Muscle of leg (tissue), 16 donors: ENCODE data around the gene TSPY2. TPM values are rescaled to one million over a fixed set of nuclear protein-coding genes. Genes with fewer than 3 reads are reported as not detected.
"Not testable (repeated sequence)": the region's sequence is repeated elsewhere in the genome, so short reads cannot be mapped to it uniquely, and the experiment has no call there.

Experiments used
- DNase-seq: peaks from one replicate; pipeline ENCODE4 v3.0.0; 2013
- H3K27ac ChIP-seq: one replicate; pipeline ENCODE4 v1.5.1; 2013; ENCODE audit warnings: mild to moderate bottlenecking, low read length, control low read depth
- H3K27me3 ChIP-seq: one replicate; pipeline ENCODE4 v1.6.1; 2013; ENCODE audit warnings: low read length; ENCODE audit not compliant: control insufficient read depth, insufficient read depth
- H3K36me3 ChIP-seq: one replicate; pipeline ENCODE4 v1.6.1; 2013; ENCODE audit warnings: low read length; ENCODE audit not compliant: control insufficient read depth, insufficient read depth
- H3K4me1 ChIP-seq: one replicate; pipeline ENCODE4 v1.6.1; 2013; ENCODE audit warnings: low read length; ENCODE audit not compliant: control insufficient read depth, insufficient read depth
- H3K4me3 ChIP-seq: one replicate; pipeline ENCODE4 v1.5.1; 2013; ENCODE audit warnings: low read length, control low read depth
- H3K9me3 ChIP-seq: replicated peaks from 2 replicates; pipeline ENCODE4 v1.6.1; 2013; ENCODE audit warnings: low read depth, low read length; ENCODE audit not compliant: control insufficient read depth
- WGBS: methylation state at CpG from one replicate; pipeline ENCODE4 v1.1.5; 2013; ENCODE audit warnings: missing lambda C conversion rate; ENCODE audit not compliant: insufficient coverage; 5-methylcytosine and 5-hydroxymethylcytosine counted together
- long read RNA-seq, 11 donors: transcript quantifications; one replicate each; lab custom pipeline, GENCODE V29; 2026
- polyA plus RNA-seq, 8 donors: library from polyadenylated mRNA; unstranded; fragments of 120-200 nt; gene quantifications; one replicate each; pipeline versions ENCODE4 v1.2.1 to v1.2.3, GENCODE V29; 2013; ENCODE audit warnings: inconsistent platforms in 1 of 8, low replicate concordance in 1 of 8; ENCODE audit not compliant: insufficient read length in 8 of 8, insufficient read depth in 1 of 8
- total RNA-seq: library from RNA; stranded (reverse); fragments of 120-200 nt; gene quantifications from one replicate; pipeline ENCODE4 v1.2.4, GENCODE V29; 2013

The TSPY2 gene, protein sequence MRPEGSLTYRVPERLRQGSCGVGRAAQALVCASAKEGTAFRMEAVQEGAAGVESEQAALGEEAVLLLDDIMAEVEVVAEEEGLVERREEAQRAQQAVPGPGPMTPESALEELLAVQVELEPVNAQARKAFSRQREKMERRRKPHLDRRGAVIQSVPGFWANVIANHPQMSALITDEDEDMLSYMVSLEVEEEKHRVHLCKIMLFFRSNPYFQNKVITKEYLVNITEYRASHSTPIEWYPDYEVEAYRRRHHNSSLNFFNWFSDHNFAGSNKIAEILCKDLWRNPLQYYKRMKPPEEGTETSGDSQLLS
- total RNA-seq (not detected), polyA plus RNA-seq (not detected)
- long read RNA-seq, donor 1 = 0 reads
- long read RNA-seq, donor 2 = 0 reads
- long read RNA-seq, donor 3 = 0 reads
- long read RNA-seq, donor 4 = 0 reads
- long read RNA-seq, donor 5 = 0 reads
- long read RNA-seq, donor 6 = 0 reads
- long read RNA-seq, donor 7 = 0 reads
- long read RNA-seq, donor 8 = 0 reads
- long read RNA-seq, donor 9 = 0 reads
- long read RNA-seq, donor 10 = 0 reads
- long read RNA-seq, donor 11 = 0 reads

- H3K27me3 ChIP-seq, H3K27ac ChIP-seq, H3K36me3 ChIP-seq, H3K9me3 ChIP-seq, H3K4me1 ChIP-seq, H3K4me3 ChIP-seq, DNase-seq: not testable (repeated sequence)
- WGBS = no CpG with 5 or more reads among the region's 27 CpGs
Measured at GRCh38 chrY:6245923-6246322, at the start of gene TSPY2. Gene TSPY2, plus strand, starts transcription at chrY:6246223. Its CDS starts 46 bp downstream, at chrY:6246269.

- not testable (repeated sequence) for H3K4me1 ChIP-seq, H3K27me3 ChIP-seq, H3K9me3 ChIP-seq, H3K4me3 ChIP-seq, H3K36me3 ChIP-seq, DNase-seq, H3K27ac ChIP-seq
Measured at GRCh38 chrY:6209565-6209964, 36.5 kb upstream of the TSPY2 start.

GRCh38 chrY:6217045-6217444 lies 29.0 kb upstream of the TSPY2 start:
- H3K27ac ChIP-seq, DNase-seq, H3K27me3 ChIP-seq, H3K36me3 ChIP-seq, H3K4me1 ChIP-seq, H3K9me3 ChIP-seq, H3K4me3 ChIP-seq: not testable (repeated sequence)
- no CpG with 5 or more reads among the region's 1 CpG for WGBS

DNA sequence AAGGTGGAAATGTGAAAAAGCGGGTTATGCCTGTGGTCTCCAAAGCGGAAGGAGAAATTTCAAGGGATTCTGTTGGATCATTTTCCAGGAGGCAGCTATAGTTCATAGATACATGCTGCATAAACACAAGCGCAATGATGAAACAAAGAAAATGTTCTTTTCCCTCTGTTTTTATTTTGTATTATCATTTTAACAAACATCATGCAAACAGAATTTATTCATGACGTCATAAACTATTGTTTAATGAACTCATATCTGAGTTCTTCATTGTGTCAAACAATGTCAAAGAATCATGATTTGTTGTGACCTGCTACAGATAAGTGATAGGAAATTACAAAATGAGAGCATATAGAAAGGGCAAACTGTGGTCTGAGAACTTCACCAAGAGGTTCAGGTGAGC lies 23.8 kb downstream of the TSPY2 start:
- not testable (repeated sequence) for H3K4me3 ChIP-seq, H3K4me1 ChIP-seq, H3K9me3 ChIP-seq, H3K36me3 ChIP-seq, H3K27me3 ChIP-seq, DNase-seq, H3K27ac ChIP-seq
- no CpG with 5 or more reads among the region's 4 CpGs for WGBS
